ENCODE data around the gene USP10. TPM values are rescaled to one million over a fixed set of nuclear protein-coding genes. Genes with fewer than 3 reads are reported as not detected.

Gene USP10
- polyA plus RNA-seq, 6 donors from 2014 or later = 69.4 to 103 (median 96.4) TPM

Other genes with a start within 250 kb of the USP10 start
- gene MEAK7, start 195.3 kb upstream of the USP10 start, polyA plus RNA-seq (ENCODE audit: low read depth in 6 of 6) = 1 to 10 TPM; 2.1 to 4.7 (median 3.1) TPM
- 100 to 1,000 TPM; 167 to 439 (median 373) TPM for gene COTL1, start 81.9 kb upstream of the USP10 start, polyA plus RNA-seq (ENCODE audit: low read depth in 6 of 6)
- gene KLHL36, start 51.5 kb upstream of the USP10 start, polyA plus RNA-seq (ENCODE audit: low read depth in 6 of 6) = 10 to 100 TPM; 29.7 to 40.3 (median 37.5) TPM
- gene CRISPLD2, start 120.0 kb downstream of the USP10 start, polyA plus RNA-seq (ENCODE audit: low read depth in 6 of 6) = under 1 TPM in 3 of 6 donors, not detected in 3; 0.08 to 0.87 (median 0.32) TPM

Data from naive B cell (primary cell).